PC-9 (cell line): Measurements from ENCODE around the gene CENPV. TPM values are rescaled to one million over a fixed set of nuclear protein-coding genes. Genes with fewer than 3 reads are reported as not detected.

ENCODE experiments used
- BruUV-seq: library from RNA; stranded (reverse); fragments of 400-500 nt; replicated peaks from 2 replicates; lab custom pipeline; 2021; lab: Mats Ljungman, UMichigan
- CTCF ChIA-PET: fragments of 300-600 bp; sonication (Branson Sonifier 250); formaldehyde crosslinking; loops from one replicate; lab custom pipeline; 2022; ENCODE audit warnings: antibody characterized with exemption; lab: Charles Lee
- POLR2A ChIA-PET: fragments of 300-600 bp; sonication (Branson Sonifier 250); formaldehyde crosslinking; loops from one replicate; lab custom pipeline; 2022; ENCODE audit warnings: antibody characterized with exemption; ENCODE audit not compliant: unreplicated experiment; lab: Charles Lee
- DNase-seq, 2 experiments: peaks; one replicate each; pipeline versions ENCODE4 v3.0.0 to v3.0.0-alpha.2; 2015 to 2022; ENCODE audit warnings: mixed read lengths in 1 of 2
- H2AFZ ChIP-seq: fragments of 200-600 bp; sonication (generic); 2 replicates; pipeline ENCODE4 v1.8.1; 2017; ENCODE audit warnings: antibody characterized with exemption
- H3F3A ChIP-seq: fragments of 200-600 bp; sonication (generic); 2 replicates; pipeline ENCODE4 v1.8.1; 2017; ENCODE audit warnings: antibody characterized with exemption, mild to moderate bottlenecking, low read depth; ENCODE audit not compliant: insufficient read depth
- H3K27ac ChIP-seq: fragments of 200-600 bp; sonication (generic); 2 replicates; pipeline ENCODE4 v1.6.1; 2016; ENCODE audit warnings: mixed run types
- H3K27me3 ChIP-seq: fragments of 200-600 bp; sonication (generic); 2 replicates; pipeline ENCODE4 v1.6.1; 2016; ENCODE audit warnings: low read depth, mixed run types; ENCODE audit not compliant: insufficient read depth
- H3K36me3 ChIP-seq: fragments of 200-600 bp; sonication (generic); 2 replicates; pipeline ENCODE4 v1.6.1; 2016; ENCODE audit warnings: low read depth, mixed run types
- H3K4me1 ChIP-seq: fragments of 200-600 bp; sonication (generic); replicated peaks from 2 replicates; pipeline ENCODE4 v1.6.1; 2016; ENCODE audit warnings: mixed run types; ENCODE audit not compliant: insufficient read depth
- H3K4me2 ChIP-seq: fragments of 200-600 bp; sonication (generic); 2 replicates; pipeline ENCODE4 v1.6.1; 2017; ENCODE audit warnings: mixed run types
- H3K4me3 ChIP-seq: fragments of 200-600 bp; sonication (generic); 2 replicates; pipeline ENCODE4 v1.6.1; 2016; ENCODE audit warnings: mixed run types
- H3K79me2 ChIP-seq: fragments of 200-600 bp; sonication (generic); 2 replicates; pipeline ENCODE4 v1.6.1; 2017; ENCODE audit warnings: low read depth, mixed run types
- H3K9me2 ChIP-seq: fragments of 200-600 bp; sonication (generic); 2 replicates; pipeline ENCODE4 v1.8.1; 2017; ENCODE audit warnings: mild to moderate bottlenecking; ENCODE audit not compliant: insufficient read depth
- H3K9me3 ChIP-seq: fragments of 200-600 bp; sonication (generic); 2 replicates; pipeline ENCODE4 v1.8.1; 2016; ENCODE audit warnings: low read depth; ENCODE audit not compliant: insufficient read depth
- H4K20me1 ChIP-seq: fragments of 200-600 bp; sonication (generic); 2 replicates; pipeline ENCODE4 v1.8.1; 2017; ENCODE audit not compliant: insufficient read depth
- EZH2 ChIP-seq: fragments of 200-600 bp; sonication (generic); IDR thresholded peaks from 2 replicates; pipeline ENCODE4 v1.8.0; 2017; ENCODE audit warnings: antibody characterized with exemption, low read depth
- intact Hi-C: fragments of 100-400 bp; cut with micrococcal nuclease; formaldehyde crosslinking; loops from one replicate; pipeline ENCODE4 v1.10.0; 2022; ENCODE audit not compliant: unreplicated experiment
- total RNA-seq: library from RNA; stranded (reverse); gene quantifications from 2 replicates; pipeline ENCODE4 v1.2.3, GENCODE V29; 2021
- TF ChIP-seq, protein P1 (sequence below): fragments of 200-600 bp; sonication (generic); conservative IDR thresholded peaks from 2 replicates; pipeline ENCODE4 v1.6.1; 2017; ENCODE audit warnings: mixed run types, antibody characterized with exemption, mild to moderate bottlenecking, moderate library complexity

CENPV gene
- total RNA-seq, 1 experiment from 2014 or later, result 12.6 TPM

- POLR2A ChIA-PET, result no interaction called here
- Histone ChIP-seq H3K79me2 (no peaks in the 10 kb centered on the region), H3K9me2 (no peaks in the 10 kb centered on the region), H3K4me2 (no peak overlapping the region), H2AFZ (no peak overlapping the region), H3K4me3 (no peak overlapping the region), H4K20me1 (no peaks in the 10 kb centered on the region), H3K36me3 (no peaks in the 10 kb centered on the region), H3K4me1 (no peaks in the 10 kb centered on the region), H3K27me3 (no peaks in the 10 kb centered on the region), H3K9me3 (no peaks in the 10 kb centered on the region), H3K27ac (no peak overlapping the region), H3F3A (no peaks in the 10 kb centered on the region)
- no TSS peak for BruUV-seq
- CTCF ChIA-PET, result no interaction called here
- TF ChIP-seq, protein P1, sequence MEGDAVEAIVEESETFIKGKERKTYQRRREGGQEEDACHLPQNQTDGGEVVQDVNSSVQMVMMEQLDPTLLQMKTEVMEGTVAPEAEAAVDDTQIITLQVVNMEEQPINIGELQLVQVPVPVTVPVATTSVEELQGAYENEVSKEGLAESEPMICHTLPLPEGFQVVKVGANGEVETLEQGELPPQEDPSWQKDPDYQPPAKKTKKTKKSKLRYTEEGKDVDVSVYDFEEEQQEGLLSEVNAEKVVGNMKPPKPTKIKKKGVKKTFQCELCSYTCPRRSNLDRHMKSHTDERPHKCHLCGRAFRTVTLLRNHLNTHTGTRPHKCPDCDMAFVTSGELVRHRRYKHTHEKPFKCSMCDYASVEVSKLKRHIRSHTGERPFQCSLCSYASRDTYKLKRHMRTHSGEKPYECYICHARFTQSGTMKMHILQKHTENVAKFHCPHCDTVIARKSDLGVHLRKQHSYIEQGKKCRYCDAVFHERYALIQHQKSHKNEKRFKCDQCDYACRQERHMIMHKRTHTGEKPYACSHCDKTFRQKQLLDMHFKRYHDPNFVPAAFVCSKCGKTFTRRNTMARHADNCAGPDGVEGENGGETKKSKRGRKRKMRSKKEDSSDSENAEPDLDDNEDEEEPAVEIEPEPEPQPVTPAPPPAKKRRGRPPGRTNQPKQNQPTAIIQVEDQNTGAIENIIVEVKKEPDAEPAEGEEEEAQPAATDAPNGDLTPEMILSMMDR, result no peak
- no peak for TF ChIP-seq EZH2
- intact Hi-C loops, result no loop called here
- DNase-seq, result no peak
Measured at GRCh38 chr17:16339959-16340358, 13.3 kb downstream of the CENPV start.

- Histone ChIP-seq H3K9me3 (no peaks in the 10 kb centered on the region), H2AFZ (no peak overlapping the region), H3K79me2 (no peaks in the 10 kb centered on the region), H3K4me1 (no peaks in the 10 kb centered on the region), H4K20me1 (no peaks in the 10 kb centered on the region), H3K9me2 (no peaks in the 10 kb centered on the region), H3K36me3 (no peaks in the 10 kb centered on the region), H3K4me3 (no peak overlapping the region), H3K27ac (no peak overlapping the region), H3K4me2 (no peak overlapping the region), H3K27me3 (no peaks in the 10 kb centered on the region), H3F3A (no peaks in the 10 kb centered on the region)
- intact Hi-C loops, result no loop called here
- POLR2A ChIA-PET, result no interaction called here
- DNase-seq, result no peak
- TF ChIP-seq, protein P1, result no peak
- TF ChIP-seq EZH2, result no peak
- CTCF ChIA-PET, result no interaction called here
- no TSS peak for BruUV-seq
Measured at GRCh38 chr17:16339402-16339801, 13.9 kb downstream of the CENPV start.

- Histone ChIP-seq H3K27ac (no peak overlapping the region), H3K27me3 (no peaks in the 10 kb centered on the region), H4K20me1 (no peaks in the 10 kb centered on the region), H3K4me2 (no peak overlapping the region), H3K9me2 (no peaks in the 10 kb centered on the region), H3K79me2 (no peaks in the 10 kb centered on the region), H2AFZ (no peak overlapping the region), H3K9me3 (no peaks in the 10 kb centered on the region), H3K36me3 (no peaks in the 10 kb centered on the region), H3F3A (no peaks in the 10 kb centered on the region), H3K4me3 (no peak overlapping the region), H3K4me1 (no peaks in the 10 kb centered on the region)
- CTCF ChIA-PET, result no interaction called here
- POLR2A ChIA-PET, result no interaction called here
- intact Hi-C loops, result no loop called here
- no TSS peak for BruUV-seq
- TF ChIP-seq EZH2, result no peak
- TF ChIP-seq, protein P1, result no peak
- DNase-seq, result no peak
Measured at GRCh38 chr17:16338391-16338790, 14.9 kb downstream of the CENPV start.
